Measurements from ENCODE around the gene ZNF333. TPM values are rescaled to one million over a fixed set of nuclear protein-coding genes. Genes with fewer than 3 reads are reported as not detected.

Gene ZNF333
- polyA plus RNA-seq, 2 of the 4 experiments (the other 2 are of a cell fraction): 3.5 to 5.7 TPM

DNA sequence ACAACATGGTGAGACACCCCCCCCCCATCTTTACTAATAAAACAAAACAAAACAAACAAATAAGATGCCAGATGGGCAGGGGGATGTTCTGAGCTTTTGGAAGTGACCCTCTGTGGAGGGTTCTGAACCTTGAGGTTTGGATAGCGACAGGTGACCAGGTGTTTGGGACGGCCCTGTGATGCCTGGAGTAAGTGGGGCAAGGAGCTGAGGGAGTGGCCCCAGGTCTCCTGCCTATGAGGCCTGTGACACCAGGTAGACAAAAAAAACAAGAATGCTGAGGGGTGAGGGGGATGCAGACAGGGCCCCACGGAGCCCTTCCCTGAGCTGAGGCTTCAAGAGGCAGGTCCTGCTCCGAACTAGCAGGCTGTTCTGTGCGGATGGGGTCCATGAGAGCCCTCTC is 79.4 kb downstream of the ZNF333 start:
- Histone ChIP-seq H3K4me2 (no peak overlapping the region), H3K9me3 (no peaks in the 10 kb centered on the region), H3K4me3 (no peak overlapping the region), H3K4me1 (no peaks in the 10 kb centered on the region), H3K27ac (no peak overlapping the region)
- 75% methylated on average over 5 of the region's 5 CpGs for WGBS (ENCODE audit: missing lambda C conversion rate)
- CTCF ChIA-PET: interaction anchor here (1.2 kb wide), 1 partner anchor 13 kb away, joined by 3 read pairs; no protein-coding TSS in a partner anchor
- no peak for ATAC-seq
- TF ChIP-seq MYC (IDR thresholded peaks at IDR 0.05; ENCODE audit: borderline replicate concordance, low read length): no peak
- no peak for TF ChIP-seq KDM5A (IDR thresholded peaks at IDR 0.05)
- no peak for TF ChIP-seq JUNB (IDR thresholded peaks at IDR 0.05)
- TF ChIP-seq, protein P1, sequence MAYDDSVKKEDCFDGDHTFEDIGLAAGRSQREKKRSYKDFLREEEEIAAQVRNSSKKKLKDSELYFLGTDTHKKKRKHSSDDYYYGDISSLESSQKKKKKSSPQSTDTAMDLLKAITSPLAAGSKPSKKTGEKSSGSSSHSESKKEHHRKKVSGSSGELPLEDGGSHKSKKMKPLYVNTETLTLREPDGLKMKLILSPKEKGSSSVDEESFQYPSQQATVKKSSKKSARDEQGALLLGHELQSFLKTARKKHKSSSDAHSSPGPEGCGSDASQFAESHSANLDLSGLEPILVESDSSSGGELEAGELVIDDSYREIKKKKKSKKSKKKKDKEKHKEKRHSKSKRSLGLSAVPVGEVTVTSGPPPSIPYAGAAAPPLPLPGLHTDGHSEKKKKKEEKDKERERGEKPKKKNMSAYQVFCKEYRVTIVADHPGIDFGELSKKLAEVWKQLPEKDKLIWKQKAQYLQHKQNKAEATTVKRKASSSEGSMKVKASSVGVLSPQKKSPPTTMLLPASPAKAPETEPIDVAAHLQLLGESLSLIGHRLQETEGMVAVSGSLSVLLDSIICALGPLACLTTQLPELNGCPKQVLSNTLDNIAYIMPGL (CRISPR knock-in tag; IDR thresholded peaks at IDR 0.05; ENCODE audit: borderline replicate concordance): no peak
- no peak for TF ChIP-seq MAFK (IDR thresholded peaks at IDR 0.05; ENCODE audit: partially characterized antibody)
- no peak for TF ChIP-seq RAD21 (conservative IDR thresholded peaks at IDR 0.05 in 1 of 2, IDR thresholded peaks at IDR 0.05 in 1 of 2)
- TF ChIP-seq ZFP36 (IDR thresholded peaks at IDR 0.05; ENCODE audit: borderline replicate concordance, partially characterized antibody): no peak
- TF ChIP-seq, protein P2, sequence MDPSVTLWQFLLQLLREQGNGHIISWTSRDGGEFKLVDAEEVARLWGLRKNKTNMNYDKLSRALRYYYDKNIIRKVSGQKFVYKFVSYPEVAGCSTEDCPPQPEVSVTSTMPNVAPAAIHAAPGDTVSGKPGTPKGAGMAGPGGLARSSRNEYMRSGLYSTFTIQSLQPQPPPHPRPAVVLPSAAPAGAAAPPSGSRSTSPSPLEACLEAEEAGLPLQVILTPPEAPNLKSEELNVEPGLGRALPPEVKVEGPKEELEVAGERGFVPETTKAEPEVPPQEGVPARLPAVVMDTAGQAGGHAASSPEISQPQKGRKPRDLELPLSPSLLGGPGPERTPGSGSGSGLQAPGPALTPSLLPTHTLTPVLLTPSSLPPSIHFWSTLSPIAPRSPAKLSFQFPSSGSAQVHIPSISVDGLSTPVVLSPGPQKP (IDR thresholded peaks at IDR 0.05; ENCODE audit: low read depth, low read length): no peak
- TF ChIP-seq NPAS2 (CRISPR knock-in tag; IDR thresholded peaks at IDR 0.05; ENCODE audit: borderline replicate concordance): no peak
- no peak for TF ChIP-seq FOXS1 (CRISPR knock-in tag; IDR thresholded peaks at IDR 0.05)
- TF ChIP-seq BHLHE40 (IDR thresholded peaks at IDR 0.05; ENCODE audit: low read depth, low read length): no peak
- TF ChIP-seq, protein P3, sequence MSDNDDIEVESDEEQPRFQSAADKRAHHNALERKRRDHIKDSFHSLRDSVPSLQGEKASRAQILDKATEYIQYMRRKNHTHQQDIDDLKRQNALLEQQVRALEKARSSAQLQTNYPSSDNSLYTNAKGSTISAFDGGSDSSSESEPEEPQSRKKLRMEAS (IDR thresholded peaks at IDR 0.05): no peak
- TF ChIP-seq CHD4 (IDR thresholded peaks at IDR 0.05; ENCODE audit: borderline replicate concordance): no peak
- no peak for TF ChIP-seq KDM1A (IDR thresholded peaks at IDR 0.05; ENCODE audit: low read depth)
- no peak for TF ChIP-seq HOXB5 (CRISPR knock-in tag; IDR thresholded peaks at IDR 0.05)
- TF ChIP-seq RARB (CRISPR knock-in tag; IDR thresholded peaks at IDR 0.05): no peak
- no peak for TF ChIP-seq ZC3H11A (IDR thresholded peaks at IDR 0.05)
- FAIRE-seq: no peak
- DNase-seq (ENCODE audit: low read depth in 1 of 2, low spot score in 1 of 2): no peak
- POLR2A ChIA-PET: no interaction called here

DNA sequence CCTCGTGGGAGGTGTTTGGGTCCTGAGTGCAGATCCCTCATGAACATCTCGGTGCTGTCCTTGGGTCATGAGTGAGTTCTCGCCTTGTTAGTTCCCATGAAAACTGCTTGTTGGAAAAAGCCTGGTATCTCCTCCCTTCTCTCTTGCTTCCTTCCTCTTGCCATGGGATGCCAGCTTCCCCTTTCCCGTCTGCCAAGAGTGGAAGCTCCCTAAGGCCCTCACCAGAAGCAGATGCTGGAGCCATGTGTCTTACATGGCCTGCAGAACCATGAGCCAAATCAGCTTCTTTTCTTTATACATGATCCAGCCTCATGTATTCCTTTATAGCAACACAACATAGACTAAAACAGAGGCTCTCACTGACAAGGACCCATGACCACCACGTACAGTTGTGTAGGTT is 80.3 kb downstream of the ZNF333 start:
- Histone ChIP-seq H3K4me3 (no peak overlapping the region), H3K4me1 (no peaks in the 10 kb centered on the region), H3K4me2 (no peak overlapping the region), H3K27ac (no peak overlapping the region), H3K9me3 (no peaks in the 10 kb centered on the region)
- ATAC-seq (no peak), FAIRE-seq (no peak), DNase-seq (ENCODE audit: low read depth in 1 of 2, low spot score in 1 of 2) (no peak)
- TF ChIP-seq FOSB (CRISPR knock-in tag; IDR thresholded peaks at IDR 0.05): no peak
- TF ChIP-seq KDM5A (IDR thresholded peaks at IDR 0.05): no peak
- TF ChIP-seq HOXB5 (CRISPR knock-in tag; IDR thresholded peaks at IDR 0.05): no peak
- no peak for TF ChIP-seq FOXS1 (CRISPR knock-in tag; IDR thresholded peaks at IDR 0.05)
- TF ChIP-seq, protein P4, sequence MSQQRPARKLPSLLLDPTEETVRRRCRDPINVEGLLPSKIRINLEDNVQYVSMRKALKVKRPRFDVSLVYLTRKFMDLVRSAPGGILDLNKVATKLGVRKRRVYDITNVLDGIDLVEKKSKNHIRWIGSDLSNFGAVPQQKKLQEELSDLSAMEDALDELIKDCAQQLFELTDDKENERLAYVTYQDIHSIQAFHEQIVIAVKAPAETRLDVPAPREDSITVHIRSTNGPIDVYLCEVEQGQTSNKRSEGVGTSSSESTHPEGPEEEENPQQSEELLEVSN (IDR thresholded peaks at IDR 0.05; ENCODE audit: borderline replicate concordance, low read depth): no peak
- TF ChIP-seq MYC (IDR thresholded peaks at IDR 0.05; ENCODE audit: borderline replicate concordance, low read length): no peak
- no peak for TF ChIP-seq ZSCAN20 (CRISPR knock-in tag; IDR thresholded peaks at IDR 0.05)
- TF ChIP-seq NFE2L2 (conservative IDR thresholded peaks at IDR 0.05; ENCODE audit: low read length): no peak
- TF ChIP-seq NPAS2 (CRISPR knock-in tag; IDR thresholded peaks at IDR 0.05; ENCODE audit: borderline replicate concordance): no peak
- no peak for TF ChIP-seq HEYL (CRISPR knock-in tag; IDR thresholded peaks at IDR 0.05)
- TF ChIP-seq CEBPB (IDR thresholded peaks at IDR 0.05): no peak
- no peak for TF ChIP-seq FOSL2 (IDR thresholded peaks at IDR 0.05)
- no peak for TF ChIP-seq FOSL2 (CRISPR knock-in tag; IDR thresholded peaks at IDR 0.05)
- no peak for TF ChIP-seq CHD4 (IDR thresholded peaks at IDR 0.05; ENCODE audit: borderline replicate concordance)
- TF ChIP-seq, protein P3 (IDR thresholded peaks at IDR 0.05): no peak
- TF ChIP-seq HDAC2 (IDR thresholded peaks at IDR 0.05): no peak
- no peak for TF ChIP-seq ESRRA (IDR thresholded peaks at IDR 0.05; ENCODE audit: borderline replicate concordance, low read length)
- no peak for TF ChIP-seq HOXA7 (CRISPR knock-in tag; IDR thresholded peaks at IDR 0.05)
- 64% methylated on average over 5 of the region's 5 CpGs for WGBS (ENCODE audit: missing lambda C conversion rate)
- ChIA-PET CTCF (interaction anchor here (0.7 to 1.2 kb wide), 2 partner anchors 10 to 12 kb away, joined by 3 read pairs; no protein-coding TSS in a partner anchor), POLR2A (no interaction called here)

Measured in A549 (cell line).